LoVo (cell line): ENCODE results near the gene LTB4R2.

Experiments
- DNase-seq: peaks from one replicate; pipeline ENCODE4 v3.0.0-alpha.2; 2016; ENCODE audit warnings: low spot score

The LTB4R2 gene

GRCh38 chr14:24309538-24310264, at the start of gene LTB4R2:
Gene LTB4R2, plus strand, starts transcription at chr14:24310140. Its CDS starts 525 bp downstream, at chr14:24310665.
- no peak for DNase-seq

- no peak for DNase-seq
Observed at GRCh38 chr14:24260780-24261157, 49.2 kb upstream of the LTB4R2 start.

- DNase-seq, result no peak
Observed at GRCh38 chr14:24261256-24261968, 48.5 kb upstream of the LTB4R2 start.

- no peak for DNase-seq
Observed at GRCh38 chr14:24261969-24262327, 48.0 kb upstream of the LTB4R2 start.

- no peak for DNase-seq
Observed at GRCh38 chr14:24262821-24263733, 46.9 kb upstream of the LTB4R2 start, which contains the start of gene TGM1. Gene TGM1, minus strand, starts transcription at chr14:24263177. Its CDS starts 825 bp downstream, at chr14:24262352.

- no peak for DNase-seq
Observed at GRCh38 chr14:24263848-24264247, 46.1 kb upstream of the LTB4R2 start.

- no peak for DNase-seq
Observed at GRCh38 chr14:24264298-24264697, 45.6 kb upstream of the LTB4R2 start.

- DNase-seq, result no peak
Observed at GRCh38 chr14:24266344-24267244, 43.3 kb upstream of the LTB4R2 start.

- DNase-seq, result no peak
Observed at GRCh38 chr14:24267516-24267915, 42.4 kb upstream of the LTB4R2 start.

GRCh38 chr14:24268225-24268624, 41.7 kb upstream of the LTB4R2 start:
- no peak for DNase-seq

- DNase-seq, result no peak
Observed at GRCh38 chr14:24269368-24269767, 40.6 kb upstream of the LTB4R2 start.

GRCh38 chr14:24269910-24270536, 39.9 kb upstream of the LTB4R2 start:
- no peak for DNase-seq

GRCh38 chr14:24270537-24271133, 39.3 kb upstream of the LTB4R2 start:
- DNase-seq, result no peak

- peak; percentile 94 for DNase-seq
Observed at GRCh38 chr14:24271134-24271833, 38.7 kb upstream of the LTB4R2 start, which contains the start of gene RABGGTA. Gene RABGGTA, minus strand, starts transcription at chr14:24271597. Its CDS starts 482 bp downstream, at chr14:24271115.

- DNase-seq, result no peak
Observed at GRCh38 chr14:24271834-24272263, 38.1 kb upstream of the LTB4R2 start.

- no peak for DNase-seq
Observed at GRCh38 chr14:24272467-24272866, 37.5 kb upstream of the LTB4R2 start.

GRCh38 chr14:24273422-24273998, 36.4 kb upstream of the LTB4R2 start:
- DNase-seq, result no peak

GRCh38 chr14:24274101-24274543, 35.8 kb upstream of the LTB4R2 start:
- DNase-seq, result no peak

GRCh38 chr14:24277071-24277470, 32.9 kb upstream of the LTB4R2 start:
- DNase-seq, result no peak
